HepG2 (cell line): Measurements from ENCODE around the gene CREB1. TPM values are rescaled to one million over a fixed set of nuclear protein-coding genes. Genes with fewer than 3 reads are reported as not detected.

Experiments
- ATAC-seq: fragments of 200-7000 bp; cut with Tn5 transposase; 3 replicates; pipeline ENCODE4 v1.9.1; 2020; ENCODE audit warnings: mild to moderate bottlenecking, moderate library complexity
- BruUV-seq: library from RNA; stranded (reverse); fragments of 400-500 nt; replicated peaks from 2 replicates; lab custom pipeline; 2021; lab: Mats Ljungman, UMichigan
- CTCF ChIA-PET: fragments of 300-600 bp; formaldehyde crosslinking; extraction: SDS; loops from one replicate; lab custom pipeline; 2021; ENCODE audit warnings: low total read pairs, inconsistent platforms, low intra/inter-chr PET ratio; lab: Yijun Ruan, JAX
- POLR2A ChIA-PET: fragments of 350-600 bp; sonication (Branson Sonifier 250); formaldehyde crosslinking; loops from one replicate; lab custom pipeline; 2020; ENCODE audit warnings: antibody characterized with exemption, inconsistent platforms; lab: Yijun Ruan, JAX
- DNase-seq: peaks from one replicate; pipeline ENCODE4 v3.0.0-alpha.2; 2015; ENCODE audit warnings: low spot score
- FAIRE-seq: peaks from 3 replicates; lab custom pipeline; 2011; peaks lifted over from hg19 to GRCh38; lab: Jason Lieb, UNC
- H2AFZ ChIP-seq: one replicate; pipeline ENCODE4 v1.6.1; 2011; ENCODE audit warnings: low read length, inconsistent platforms
- H3K27ac ChIP-seq: fragments of 300-600 bp; 3 replicates; pipeline ENCODE4 v1.8.0; 2011; ENCODE audit warnings: mixed run types, mild to moderate bottlenecking, mixed read lengths, low read length, inconsistent platforms; ENCODE audit not compliant: insufficient read depth; ENCODE audit errors: extremely low read length
- H3K27me3 ChIP-seq, 2 experiments: fragments of 200-600 bp in 1 of 2; 2 replicates in 1 of 2; 3 replicates in 1 of 2; pipeline versions ENCODE4 v1.6.0 to v1.8.0; 2011; ENCODE audit warnings: low read length in 2 of 2, mild to moderate bottlenecking in 2 of 2, moderate library complexity in 2 of 2, inconsistent platforms in 1 of 2; ENCODE audit not compliant: insufficient read depth in 2 of 2, control insufficient read depth in 1 of 2
- H3K36me3 ChIP-seq, 2 experiments: fragments of 200-600 bp in 1 of 2; replicated peaks in 1 of 2; 2 replicates in 1 of 2; 3 replicates in 1 of 2; pipeline versions ENCODE4 v1.5.1 to v1.8.0; 2011; ENCODE audit warnings: low read length in 2 of 2, inconsistent platforms in 1 of 2; ENCODE audit not compliant: insufficient read depth in 2 of 2, control insufficient read depth in 1 of 2
- H3K4me1 ChIP-seq: 2 replicates; pipeline ENCODE4 v1.5.1; 2012; ENCODE audit warnings: low read length, inconsistent platforms; ENCODE audit not compliant: insufficient read depth
- H3K4me2 ChIP-seq: 2 replicates; pipeline ENCODE4 v1.6.0; 2011; ENCODE audit warnings: low read depth, low read length, inconsistent platforms
- H3K4me3 ChIP-seq, 3 experiments: fragments of 200-600 bp in 1 of 3; sonication (generic), shearing (Covaris generic) in 1 of 3; replicated peaks in 1 of 3; 2 replicates each; pipeline ENCODE4 v1.5.1; 2011 to 2016; ENCODE audit warnings: low read length in 3 of 3, inconsistent platforms in 2 of 3, low read depth in 2 of 3, mild to moderate bottlenecking in 2 of 3, control low read depth in 1 of 3, mixed read lengths in 1 of 3; ENCODE audit not compliant: insufficient read depth in 1 of 3
- H3K79me2 ChIP-seq: one replicate; pipeline ENCODE4 v1.6.1; 2011; ENCODE audit warnings: low read length, inconsistent platforms; ENCODE audit not compliant: insufficient read depth
- H3K9ac ChIP-seq: 2 replicates; pipeline ENCODE4 v1.6.0; 2011; ENCODE audit warnings: mild to moderate bottlenecking, low read depth, low read length, inconsistent platforms; ENCODE audit not compliant: insufficient read depth
- H3K9me3 ChIP-seq: 2 replicates; pipeline ENCODE4 v1.5.1; 2012; ENCODE audit warnings: mild to moderate bottlenecking, low read length
- H4K20me1 ChIP-seq: 2 replicates; pipeline ENCODE4 v1.6.0; 2011; ENCODE audit warnings: inconsistent platforms, mild to moderate bottlenecking, low read length, moderate library complexity; ENCODE audit not compliant: insufficient read depth
- SALL1 ChIP-seq: sonication (generic); formaldehyde crosslinking; IDR thresholded peaks from 2 replicates; pipeline ENCODE4 v1.8.0; 2022; ENCODE audit warnings: mild to moderate bottlenecking, missing genetic modification reagents
- ZFP37 ChIP-seq: sonication (generic); formaldehyde crosslinking; IDR thresholded peaks from 2 replicates; pipeline ENCODE4 v1.4.0; 2020; ENCODE audit warnings: missing genetic modification reagents, borderline replicate concordance
- ZKSCAN8 ChIP-seq: IDR thresholded peaks from 2 replicates; pipeline ENCODE4 v1.6.1; 2016; ENCODE audit warnings: borderline replicate concordance, missing genetic modification reagents, missing compliant biosample characterization
- WGBS: methylation state at CpG from one replicate; pipeline ENCODE4 v1.1.6; 2017; ENCODE audit warnings: low lambda C conversion rate; 5-methylcytosine and 5-hydroxymethylcytosine counted together
- in situ Hi-C: cut with HindIII; loops from 2 replicates; pipeline ENCODE4 v1.10.0; 2017; ENCODE audit warnings: low pct_unique_long_range_greater_than_20kb; ENCODE audit not compliant: extremely low pct_ligation_motif_present
- intact Hi-C: fragments of 100-400 bp; cut with micrococcal nuclease; formaldehyde crosslinking; loops from one replicate; pipeline ENCODE4 v1.10.0; 2022; ENCODE audit not compliant: unreplicated experiment
- polyA plus RNA-seq, 8 experiments: library from polyadenylated mRNA; depleted of rRNA in 3 of 8; stranded (reverse) in 7 of 8; unstranded in 1 of 8; fragments of >200 nt; fragmentation: Illumina TruSeq in 4 of 8; extraction: Trizol in 4 of 8; gene quantifications; 2 replicates each; pipeline versions ENCODE4 v1.2.1 to v1.2.3, GENCODE V29; 2011 to 2016; ENCODE audit warnings: low read depth in 4 of 8, missing spikeins in 1 of 8, mixed read lengths in 1 of 8; ENCODE audit not compliant: insufficient read depth in 1 of 8
- total RNA-seq, 5 experiments: library from RNA; depleted of rRNA; stranded (reverse); fragments of >200 nt; fragmentation: Illumina TruSeq; extraction: Trizol; gene quantifications; 2 replicates each; pipeline ENCODE4 v1.2.3, GENCODE V29; 2016; ENCODE audit warnings: low read depth in 1 of 5
- TF ChIP-seq, protein P1 (sequence below): sonication (generic); formaldehyde crosslinking; IDR thresholded peaks from 2 replicates; pipeline ENCODE4 v1.5.1; 2020; ENCODE audit warnings: mild to moderate bottlenecking, missing genetic modification reagents, moderate library complexity

CREB1 gene
- total and polyA plus RNA-seq, 2 of the 13 experiments (the other 11 are each of a cell fraction or from before 2014, with no cell fraction given), result 51.8 to 51.9 TPM

DNA sequence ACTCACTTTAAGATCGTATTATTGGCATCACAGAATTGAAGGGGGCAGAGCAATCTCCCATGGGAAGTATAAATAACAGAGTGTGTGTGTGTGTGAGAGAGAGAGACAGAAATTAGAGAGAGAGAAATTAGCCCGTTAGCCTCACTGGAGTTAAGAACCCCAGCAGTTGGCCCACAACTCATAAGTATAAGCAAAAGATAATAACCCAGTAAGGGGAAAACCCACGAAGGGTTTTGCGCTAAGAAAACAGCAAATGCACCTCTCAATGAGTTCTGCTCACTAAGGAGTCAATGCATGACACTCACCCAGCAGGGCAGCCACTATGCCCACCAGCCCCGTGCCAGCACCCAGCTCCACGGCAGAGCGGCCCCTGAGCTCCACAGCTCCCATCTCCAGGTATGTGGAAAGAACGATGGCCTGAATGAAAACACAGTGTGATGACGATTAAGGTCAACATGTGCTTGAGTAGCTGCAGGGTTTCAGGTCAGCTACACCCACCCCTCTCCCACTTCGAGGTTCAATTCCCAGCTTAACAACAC is 91.8 kb downstream of the CREB1 start:
- no peak for ATAC-seq
- Histone ChIP-seq H3K27me3 (no peaks in the 10 kb centered on the region; a peak in 1 of 5 replicates), H3K9me3 (no peaks in the 10 kb centered on the region), H3K9ac (no peak overlapping the region), H3K27ac (no peak overlapping the region), H3K36me3 (peaks cover 11 to 45% of the 10 kb centered on the region in 2 experiments), H3K4me1 (peaks cover 58% of the 10 kb centered on the region), H3K79me2 (peaks cover 20% of the 10 kb centered on the region), H4K20me1 (no peaks in the 10 kb centered on the region), H2AFZ (no peak overlapping the region), H3K4me2 (0 out of 2 replicates have a peak overlapping the region, but pooled peaks have one; percentile 1), H3K4me3 (no peak overlapping the region)
- in situ Hi-C loops (loop anchor here (10.0 kb wide), 1 partner anchor 113 kb away; no protein-coding TSS in a partner anchor), intact Hi-C loops (loop anchor here (10.0 kb wide), 1 partner anchor 203 kb away; no protein-coding TSS in a partner anchor)
- no TSS peak for BruUV-seq
- TF ChIP-seq ZKSCAN8 (CRISPR knock-in tag), result no peak
- no peak for TF ChIP-seq ZFP37
- TF ChIP-seq, protein P1, sequence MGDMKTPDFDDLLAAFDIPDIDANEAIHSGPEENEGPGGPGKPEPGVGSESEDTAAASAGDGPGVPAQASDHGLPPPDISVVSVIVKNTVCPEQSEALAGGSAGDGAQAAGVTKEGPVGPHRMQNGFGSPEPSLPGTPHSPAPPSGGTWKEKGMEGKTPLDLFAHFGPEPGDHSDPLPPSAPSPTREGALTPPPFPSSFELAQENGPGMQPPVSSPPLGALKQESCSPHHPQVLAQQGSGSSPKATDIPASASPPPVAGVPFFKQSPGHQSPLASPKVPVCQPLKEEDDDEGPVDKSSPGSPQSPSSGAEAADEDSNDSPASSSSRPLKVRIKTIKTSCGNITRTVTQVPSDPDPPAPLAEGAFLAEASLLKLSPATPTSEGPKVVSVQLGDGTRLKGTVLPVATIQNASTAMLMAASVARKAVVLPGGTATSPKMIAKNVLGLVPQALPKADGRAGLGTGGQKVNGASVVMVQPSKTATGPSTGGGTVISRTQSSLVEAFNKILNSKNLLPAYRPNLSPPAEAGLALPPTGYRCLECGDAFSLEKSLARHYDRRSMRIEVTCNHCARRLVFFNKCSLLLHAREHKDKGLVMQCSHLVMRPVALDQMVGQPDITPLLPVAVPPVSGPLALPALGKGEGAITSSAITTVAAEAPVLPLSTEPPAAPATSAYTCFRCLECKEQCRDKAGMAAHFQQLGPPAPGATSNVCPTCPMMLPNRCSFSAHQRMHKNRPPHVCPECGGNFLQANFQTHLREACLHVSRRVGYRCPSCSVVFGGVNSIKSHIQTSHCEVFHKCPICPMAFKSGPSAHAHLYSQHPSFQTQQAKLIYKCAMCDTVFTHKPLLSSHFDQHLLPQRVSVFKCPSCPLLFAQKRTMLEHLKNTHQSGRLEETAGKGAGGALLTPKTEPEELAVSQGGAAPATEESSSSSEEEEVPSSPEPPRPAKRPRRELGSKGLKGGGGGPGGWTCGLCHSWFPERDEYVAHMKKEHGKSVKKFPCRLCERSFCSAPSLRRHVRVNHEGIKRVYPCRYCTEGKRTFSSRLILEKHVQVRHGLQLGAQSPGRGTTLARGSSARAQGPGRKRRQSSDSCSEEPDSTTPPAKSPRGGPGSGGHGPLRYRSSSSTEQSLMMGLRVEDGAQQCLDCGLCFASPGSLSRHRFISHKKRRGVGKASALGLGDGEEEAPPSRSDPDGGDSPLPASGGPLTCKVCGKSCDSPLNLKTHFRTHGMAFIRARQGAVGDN (CRISPR knock-in tag), result peak; percentile 25; the same call in 1 of the 2 replicates
- TF ChIP-seq SALL1 (CRISPR knock-in tag), result 0 out of 2 replicates have a peak, but pooled peaks have one; percentile 11
- ChIA-PET CTCF (no interaction called here), POLR2A (interaction anchor here (1.4 to 2.1 kb wide), 2 partner anchors 9 to 92 kb away, joined by 4 to 6 read pairs; partner anchors contain the start of gene CREB1)
- 92% methylated on average over 10 of the region's 10 CpGs for WGBS
- FAIRE-seq, result no peak
- no peak for DNase-seq
